Endodermal cell (in vitro differentiated cells): ENCODE results near the gene MBOAT1. TPM values are rescaled to one million over a fixed set of nuclear protein-coding genes. Genes with fewer than 3 reads are reported as not detected.

Experiments used
- DNase-seq: peaks from one replicate; pipeline ENCODE4 v3.0.0-alpha.2; 2017
- H3K27ac ChIP-seq: 2 replicates; pipeline ENCODE4 v1.5.1; 2013; ENCODE audit warnings: mild to moderate bottlenecking, low read depth, low read length, moderate library complexity
- H3K27me3 ChIP-seq: 2 replicates; pipeline ENCODE4 v1.6.1; 2013; ENCODE audit warnings: mild to moderate bottlenecking, low read length, moderate library complexity; ENCODE audit not compliant: insufficient read depth, control insufficient read depth, poor library complexity, severe bottlenecking
- H3K36me3 ChIP-seq: 2 replicates; pipeline ENCODE4 v1.7.0; 2013; ENCODE audit warnings: mild to moderate bottlenecking, low read length, moderate library complexity; ENCODE audit not compliant: control insufficient read depth, insufficient read depth
- H3K4me1 ChIP-seq: one replicate; pipeline ENCODE4 v1.7.0; 2013; ENCODE audit warnings: low read length; ENCODE audit not compliant: control insufficient read depth, insufficient read depth
- H3K4me3 ChIP-seq: 2 replicates; pipeline ENCODE4 v1.5.1; 2013; ENCODE audit warnings: mild to moderate bottlenecking, low read length, moderate library complexity
- H3K9ac ChIP-seq: 2 replicates; pipeline ENCODE4 v1.6.1; 2013; ENCODE audit warnings: mild to moderate bottlenecking, low read length, moderate library complexity; ENCODE audit not compliant: poor library complexity, severe bottlenecking; ENCODE audit errors: extremely low read depth
- H3K9me3 ChIP-seq: 2 replicates; pipeline ENCODE4 v1.6.1; 2013; ENCODE audit warnings: mild to moderate bottlenecking, low read length, moderate library complexity; ENCODE audit not compliant: control insufficient read depth
- H3K27ac Mint-ChIP-seq: 2 replicates; pipeline ENCODE4 v1.8.0; 2020; ENCODE audit warnings: mixed read lengths
- H3K27me3 Mint-ChIP-seq: 2 replicates; pipeline ENCODE4 v1.8.0; 2021; ENCODE audit warnings: mild to moderate bottlenecking, mixed read lengths; ENCODE audit not compliant: insufficient read depth
- H3K36me3 Mint-ChIP-seq: 2 replicates; pipeline ENCODE4 v1.8.0; 2020; ENCODE audit warnings: low read depth, mixed read lengths
- H3K4me1 Mint-ChIP-seq: 2 replicates; pipeline ENCODE4 v1.8.0; 2020; ENCODE audit warnings: mixed read lengths
- H3K4me3 Mint-ChIP-seq: 2 replicates; pipeline ENCODE4 v1.8.0; 2020; ENCODE audit warnings: mild to moderate bottlenecking, moderate library complexity, mixed read lengths
- H3K9me3 Mint-ChIP-seq: 2 replicates; pipeline ENCODE4 v1.8.0; 2020; ENCODE audit warnings: mild to moderate bottlenecking, mixed read lengths
- WGBS, 2 experiments: methylation state at CpG; one replicate each; pipeline versions ENCODE4 v1.1.5 to v1.1.7; 2013; ENCODE audit warnings: missing lambda C conversion rate in 2 of 2, mixed read lengths in 1 of 2; ENCODE audit not compliant: insufficient coverage in 1 of 2, insufficient read length in 1 of 2; 5-methylcytosine and 5-hydroxymethylcytosine counted together
- total RNA-seq, 2 donors: library from RNA; stranded (reverse); fragmentation: NEBNext Ultra II Directional in 1 of 2; extraction: Animal tissue kit (Norgen Biotek cat#: 25700) in 1 of 2; gene quantifications; 2 replicates in 1 of 2; 3 replicates in 1 of 2; pipeline ENCODE4 v1.2.1, GENCODE V29; 2021
- TF ChIP-seq, protein P1 (sequence below): fragments of 200-600 bp; sonication (generic); conservative IDR thresholded peaks from 2 replicates; pipeline ENCODE4 v1.5.0; 2021; ENCODE audit warnings: antibody characterized with exemption, mild to moderate bottlenecking

The MBOAT1 gene
- total RNA-seq, 2 donors from 2014 or later = 7.7 to 9.4 TPM

DNA sequence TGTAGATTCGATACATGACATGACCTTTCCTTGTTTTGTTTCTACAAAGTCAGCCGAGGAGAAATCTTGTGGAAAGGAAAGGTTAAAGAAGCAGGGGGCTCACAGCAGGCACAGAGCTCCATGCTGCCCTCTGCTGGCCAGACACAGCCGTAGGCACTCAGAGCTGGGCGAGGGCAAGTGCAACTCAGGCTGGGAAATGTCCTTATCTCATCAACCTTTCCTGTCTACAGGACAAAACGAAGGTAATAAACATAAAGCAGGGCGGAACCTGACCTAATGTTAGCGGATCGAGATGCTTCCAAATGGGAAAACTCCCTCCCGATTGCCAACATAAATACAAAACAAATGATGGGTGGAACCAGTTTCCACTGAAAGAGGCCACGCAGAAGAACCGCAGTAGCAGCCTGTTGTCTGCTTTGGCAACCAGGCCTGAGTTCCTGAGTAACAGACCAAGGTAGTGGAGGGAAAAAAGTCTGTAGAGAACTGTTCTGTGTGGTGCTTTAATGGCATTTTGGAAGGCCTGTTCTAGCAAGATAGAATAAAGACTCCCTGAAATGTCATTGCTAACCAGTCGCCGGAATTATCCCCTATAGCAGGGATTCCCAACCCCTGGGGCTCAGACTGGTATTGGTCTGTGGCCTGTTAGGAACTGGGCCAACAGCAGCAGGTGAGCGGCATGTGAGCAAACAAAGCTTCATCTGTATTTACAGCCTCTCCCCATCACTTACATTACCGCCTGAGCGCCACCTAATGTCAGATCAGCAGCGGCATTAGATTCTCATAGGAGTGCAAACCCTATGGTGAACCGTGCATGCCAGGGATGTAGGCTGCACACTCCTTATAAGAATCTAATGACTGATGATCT lies 85.2 kb downstream of the MBOAT1 start:
- H3K27ac ChIP-seq = no peak overlapping the region
- H3K36me3 Mint-ChIP-seq = peaks cover 13% of the 10 kb centered on the region
- peak; percentile 92 for DNase-seq
- no peaks in the 10 kb centered on the region for H3K9me3 ChIP-seq
- H3K4me1 ChIP-seq = no peaks in the 10 kb centered on the region
- H3K4me3 ChIP-seq = no peak overlapping the region
- no peaks in the 10 kb centered on the region for H3K27me3 ChIP-seq
- peak overlapping the region; percentile 65 for H3K27ac Mint-ChIP-seq
- H3K4me1 Mint-ChIP-seq = peaks cover 8% of the 10 kb centered on the region
- no peaks in the 10 kb centered on the region for H3K36me3 ChIP-seq
- 51 to 54% methylated on average over 10 to 18 of the region's 18 CpGs for WGBS, 2 experiments
- no peaks in the 10 kb centered on the region for H3K9me3 Mint-ChIP-seq
- no peak overlapping the region for H3K9ac ChIP-seq
- no peak overlapping the region for H3K4me3 Mint-ChIP-seq
- H3K27me3 Mint-ChIP-seq = no peaks in the 10 kb centered on the region
- TF ChIP-seq, protein P1, sequence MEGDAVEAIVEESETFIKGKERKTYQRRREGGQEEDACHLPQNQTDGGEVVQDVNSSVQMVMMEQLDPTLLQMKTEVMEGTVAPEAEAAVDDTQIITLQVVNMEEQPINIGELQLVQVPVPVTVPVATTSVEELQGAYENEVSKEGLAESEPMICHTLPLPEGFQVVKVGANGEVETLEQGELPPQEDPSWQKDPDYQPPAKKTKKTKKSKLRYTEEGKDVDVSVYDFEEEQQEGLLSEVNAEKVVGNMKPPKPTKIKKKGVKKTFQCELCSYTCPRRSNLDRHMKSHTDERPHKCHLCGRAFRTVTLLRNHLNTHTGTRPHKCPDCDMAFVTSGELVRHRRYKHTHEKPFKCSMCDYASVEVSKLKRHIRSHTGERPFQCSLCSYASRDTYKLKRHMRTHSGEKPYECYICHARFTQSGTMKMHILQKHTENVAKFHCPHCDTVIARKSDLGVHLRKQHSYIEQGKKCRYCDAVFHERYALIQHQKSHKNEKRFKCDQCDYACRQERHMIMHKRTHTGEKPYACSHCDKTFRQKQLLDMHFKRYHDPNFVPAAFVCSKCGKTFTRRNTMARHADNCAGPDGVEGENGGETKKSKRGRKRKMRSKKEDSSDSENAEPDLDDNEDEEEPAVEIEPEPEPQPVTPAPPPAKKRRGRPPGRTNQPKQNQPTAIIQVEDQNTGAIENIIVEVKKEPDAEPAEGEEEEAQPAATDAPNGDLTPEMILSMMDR = peak; percentile 96

DNA sequence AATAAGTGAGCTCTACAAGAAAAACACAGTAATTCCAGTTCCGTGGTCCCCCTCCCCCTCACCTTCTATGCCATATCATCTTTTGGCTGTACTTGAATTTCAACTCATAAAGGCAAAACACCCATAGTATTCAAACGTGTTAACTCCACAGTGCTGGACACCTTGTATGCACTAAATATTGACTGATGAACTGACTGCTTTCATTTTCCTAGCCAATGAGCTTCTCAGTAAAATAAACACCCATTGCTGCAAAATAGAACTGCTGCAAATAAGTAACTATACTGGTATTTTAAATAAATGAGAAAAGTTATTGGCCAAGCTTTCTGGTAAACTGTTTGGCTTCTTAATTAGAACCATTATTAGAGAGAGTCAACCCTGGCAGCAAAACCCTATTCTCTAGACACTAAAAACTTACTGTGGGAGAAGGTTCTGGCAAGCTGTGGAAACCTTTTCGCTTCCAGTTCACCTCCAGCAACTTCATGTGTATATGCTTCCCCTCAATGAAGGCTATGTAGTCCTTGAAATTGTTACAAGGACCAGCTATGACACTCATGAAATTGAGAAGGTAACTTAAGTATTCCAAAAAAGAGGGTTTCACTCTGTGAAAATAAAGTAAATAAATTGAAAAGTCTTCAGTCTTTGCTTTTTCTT lies 86.0 kb downstream of the MBOAT1 start:
- peaks cover 13% of the 10 kb centered on the region for H3K36me3 Mint-ChIP-seq
- H3K27ac ChIP-seq = no peak overlapping the region
- no peaks in the 10 kb centered on the region for H3K27me3 ChIP-seq
- no peaks in the 10 kb centered on the region for H3K27me3 Mint-ChIP-seq
- H3K4me3 Mint-ChIP-seq = no peak overlapping the region
- H3K9ac ChIP-seq = no peak overlapping the region
- no peaks in the 10 kb centered on the region for H3K36me3 ChIP-seq
- peaks cover 8% of the 10 kb centered on the region for H3K4me1 Mint-ChIP-seq
- no peak for DNase-seq
- WGBS, 2 experiments = 84 to 100% methylated on average over 1 to 3 of the region's 3 CpGs
- no peaks in the 10 kb centered on the region for H3K9me3 Mint-ChIP-seq
- H3K27ac Mint-ChIP-seq = no peak overlapping the region
- TF ChIP-seq, protein P1 = no peak
- no peaks in the 10 kb centered on the region for H3K4me1 ChIP-seq
- H3K4me3 ChIP-seq = no peak overlapping the region
- no peaks in the 10 kb centered on the region for H3K9me3 ChIP-seq

DNA sequence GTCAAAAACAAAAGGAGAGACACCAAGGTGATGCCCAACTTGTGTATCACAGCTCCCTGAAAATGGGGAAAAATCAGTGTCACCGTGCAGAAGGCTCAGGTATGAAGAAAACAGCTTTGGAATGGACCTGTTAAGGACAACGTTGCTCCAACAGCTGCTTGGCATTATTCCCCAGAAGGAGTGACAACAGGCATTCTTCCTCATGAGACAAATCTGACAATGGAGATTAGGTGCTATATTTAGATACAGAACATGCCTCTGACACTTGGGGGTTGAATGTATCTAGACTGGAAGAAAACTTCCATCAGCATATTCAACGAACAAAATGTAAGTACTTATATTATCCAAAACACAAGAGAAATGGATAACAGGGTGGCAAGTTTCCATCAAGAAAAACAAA lies 87.7 kb downstream of the MBOAT1 start:
- peaks cover 8% of the 10 kb centered on the region for H3K4me1 Mint-ChIP-seq
- Histone ChIP-seq H3K36me3 (no peaks in the 10 kb centered on the region), H3K27ac (no peak overlapping the region), H3K27me3 (no peaks in the 10 kb centered on the region), H3K4me1 (no peaks in the 10 kb centered on the region), H3K9ac (no peak overlapping the region), H3K9me3 (no peaks in the 10 kb centered on the region), H3K4me3 (no peak overlapping the region)
- H3K9me3 Mint-ChIP-seq = no peaks in the 10 kb centered on the region
- TF ChIP-seq, protein P1 = no peak
- H3K27ac Mint-ChIP-seq = no peak overlapping the region
- no peak for DNase-seq
- no peaks in the 10 kb centered on the region for H3K27me3 Mint-ChIP-seq
- WGBS, 2 experiments = 60 to 65% methylated on average over 2 to 3 of the region's 3 CpGs
- no peak overlapping the region for H3K4me3 Mint-ChIP-seq
- peaks cover 9% of the 10 kb centered on the region for H3K36me3 Mint-ChIP-seq
